HepG2 (cell line): ENCODE data around the gene GPR107.

Experiments used
- CHD2 ChIP-seq: IDR thresholded peaks from 2 replicates; pipeline ENCODE4 v1.6.1; 2011; ENCODE audit warnings: low read depth, low read length, improper control_type of control experiment
- PBX2 ChIP-seq: IDR thresholded peaks from 2 replicates; pipeline ENCODE4 v1.6.1; 2016; ENCODE audit warnings: control low read depth
- REST ChIP-seq, 2 experiments: IDR thresholded peaks; 2 replicates each; pipeline ENCODE4 v1.6.1; 2011 to 2012; ENCODE audit warnings: low read length in 2 of 2, borderline replicate concordance in 1 of 2, low read depth in 1 of 2, mild to moderate bottlenecking in 1 of 2, moderate library complexity in 1 of 2
- SAFB2 ChIP-seq: sonication (generic); formaldehyde crosslinking; IDR thresholded peaks from 2 replicates; pipeline ENCODE4 v1.5.1; 2020; ENCODE audit warnings: missing genetic modification reagents, low read depth, mild to moderate bottlenecking, borderline replicate concordance
- ZNF788 ChIP-seq: sonication (generic); formaldehyde crosslinking; IDR thresholded peaks from 2 replicates; pipeline ENCODE4 v1.5.0; 2020; ENCODE audit warnings: mild to moderate bottlenecking, missing genetic modification reagents, borderline replicate concordance

- TF ChIP-seq SAFB2 (CRISPR knock-in tag) (no peak), CHD2 (no peak), REST (IDR thresholded peaks at IDR 0.05; ENCODE audit: borderline replicate concordance in 1 of 2, low read depth in 1 of 2, low read length in 2 of 2) (no peak), PBX2 (no peak), ZNF788 (no peak)
Measured at GRCh38 chr9:130100681-130101080, 47.0 kb downstream of the GPR107 start.
